GM12865 (cell line): Measurements from ENCODE around the gene MIS18A.
A peak's percentile ranks its signal among the peaks of the same experiment; 100 is the strongest.

ENCODE experiments used
- DNase-seq: peaks from one replicate; pipeline ENCODE4 v3.0.0; 2010; ENCODE audit warnings: low read depth
- H3K4me3 ChIP-seq: 2 replicates; pipeline ENCODE4 v1.5.1; 2011; ENCODE audit warnings: mild to moderate bottlenecking, low read depth, low read length, control low read depth
- CTCF ChIP-seq: IDR thresholded peaks from 2 replicates; pipeline ENCODE4 v1.5.1; 2011; ENCODE audit warnings: low read length, control low read depth, low read depth, inconsistent platforms; ENCODE audit not compliant: insufficient read depth; ENCODE audit errors: missing control alignments

MIS18A gene

GRCh38 chr21:32248571-32249461, 30.0 kb downstream of the MIS18A start:
- H3K4me3 ChIP-seq, result no peak overlapping the region
- TF ChIP-seq CTCF, result no peak
- DNase-seq, result no peak

- no peak for DNase-seq
- no peak for TF ChIP-seq CTCF
- H3K4me3 ChIP-seq, result no peak overlapping the region
Observed at GRCh38 chr21:32246571-32247140, 32.2 kb downstream of the MIS18A start.

GRCh38 chr21:32245971-32246370, 32.9 kb downstream of the MIS18A start:
- DNase-seq, result no peak
- no peak for TF ChIP-seq CTCF
- no peak overlapping the region for H3K4me3 ChIP-seq

GRCh38 chr21:32240851-32241687, 37.8 kb downstream of the MIS18A start:
- peak overlapping the region; percentile 10; the same call in 1 of the 2 replicates for H3K4me3 ChIP-seq
- peak; percentile 29 for DNase-seq
- TF ChIP-seq CTCF, result no peak

- no peak for TF ChIP-seq CTCF
- H3K4me3 ChIP-seq, result no peak overlapping the region
- DNase-seq, result no peak
Observed at GRCh38 chr21:32239551-32239950, 39.3 kb downstream of the MIS18A start.

GRCh38 chr21:32238063-32238462, 40.8 kb downstream of the MIS18A start:
- no peak for TF ChIP-seq CTCF
- DNase-seq, result no peak
- no peak overlapping the region for H3K4me3 ChIP-seq
